ENCODE data around the gene TRIM17. TPM values are rescaled to one million over a fixed set of nuclear protein-coding genes. Genes with fewer than 3 reads are reported as not detected.

TRIM17 gene
- total RNA-seq, 1 donor from 2014 or later, result 2.6 TPM

DNA sequence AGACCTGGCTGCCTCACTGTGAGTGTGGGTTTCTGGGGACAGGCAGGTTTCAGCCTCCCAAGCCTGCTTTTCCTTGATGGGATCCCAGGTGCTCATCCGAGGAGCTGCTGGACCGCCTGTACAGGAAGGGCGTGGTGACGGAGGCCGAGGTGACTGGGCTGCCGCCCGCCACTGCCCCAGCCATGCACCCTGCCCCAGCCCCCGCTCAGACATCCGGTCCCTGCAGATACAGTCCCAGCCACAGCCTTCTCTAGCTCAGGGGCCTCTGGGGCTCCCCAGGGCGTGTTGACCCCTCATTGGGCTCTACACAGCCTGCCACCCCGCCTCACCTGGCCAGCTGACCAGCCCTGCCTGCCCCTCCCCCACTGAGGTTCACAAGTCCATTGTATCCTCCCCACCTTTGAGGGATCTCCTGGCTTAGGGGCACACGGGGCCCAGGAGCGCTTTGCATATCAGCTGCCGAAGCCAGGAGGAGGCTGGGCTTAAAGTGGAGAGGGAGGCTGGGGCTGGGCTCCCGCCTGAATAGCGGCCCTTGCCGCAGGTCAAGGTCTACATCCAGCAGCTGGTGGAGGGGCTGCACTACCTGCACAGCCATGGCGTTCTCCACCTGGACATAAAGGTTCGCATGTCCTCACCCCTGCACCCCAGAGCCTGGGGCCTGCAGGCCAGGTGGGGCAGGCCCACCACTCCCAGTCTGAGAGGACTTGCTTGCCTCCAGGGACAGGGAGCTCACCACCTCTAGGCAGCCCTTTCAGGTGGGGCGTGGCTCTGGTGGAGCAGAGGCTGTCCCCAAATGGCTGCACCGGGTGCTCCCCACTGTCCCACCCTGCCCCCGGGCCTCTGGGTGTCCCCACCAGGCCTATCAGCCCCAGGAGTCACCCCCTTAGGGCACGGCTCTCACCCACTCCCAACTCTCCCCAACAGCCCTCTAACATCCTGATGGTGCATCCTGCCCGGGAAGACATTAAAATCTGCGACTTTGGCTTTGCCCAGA, 48.6 kb downstream of the TRIM17 start:
- intact Hi-C loops (cut with DNase I), result no loop called here
- Histone ChIP-seq H3K27ac (no peak overlapping the region), H3K4me1 (no peaks in the 10 kb centered on the region), H3K36me3 (no peaks in the 10 kb centered on the region), H3K4me3 (no peak overlapping the region), H3K9me3 (no peaks in the 10 kb centered on the region), H3K27me3 (ENCODE audit: low read depth) (no peaks in the 10 kb centered on the region)
- peak; percentile 36 for DNase-seq
- TF ChIP-seq, protein P1, sequence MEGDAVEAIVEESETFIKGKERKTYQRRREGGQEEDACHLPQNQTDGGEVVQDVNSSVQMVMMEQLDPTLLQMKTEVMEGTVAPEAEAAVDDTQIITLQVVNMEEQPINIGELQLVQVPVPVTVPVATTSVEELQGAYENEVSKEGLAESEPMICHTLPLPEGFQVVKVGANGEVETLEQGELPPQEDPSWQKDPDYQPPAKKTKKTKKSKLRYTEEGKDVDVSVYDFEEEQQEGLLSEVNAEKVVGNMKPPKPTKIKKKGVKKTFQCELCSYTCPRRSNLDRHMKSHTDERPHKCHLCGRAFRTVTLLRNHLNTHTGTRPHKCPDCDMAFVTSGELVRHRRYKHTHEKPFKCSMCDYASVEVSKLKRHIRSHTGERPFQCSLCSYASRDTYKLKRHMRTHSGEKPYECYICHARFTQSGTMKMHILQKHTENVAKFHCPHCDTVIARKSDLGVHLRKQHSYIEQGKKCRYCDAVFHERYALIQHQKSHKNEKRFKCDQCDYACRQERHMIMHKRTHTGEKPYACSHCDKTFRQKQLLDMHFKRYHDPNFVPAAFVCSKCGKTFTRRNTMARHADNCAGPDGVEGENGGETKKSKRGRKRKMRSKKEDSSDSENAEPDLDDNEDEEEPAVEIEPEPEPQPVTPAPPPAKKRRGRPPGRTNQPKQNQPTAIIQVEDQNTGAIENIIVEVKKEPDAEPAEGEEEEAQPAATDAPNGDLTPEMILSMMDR (IDR thresholded peaks at IDR 0.05), result no peak
- ATAC-seq, result no peak

DNA sequence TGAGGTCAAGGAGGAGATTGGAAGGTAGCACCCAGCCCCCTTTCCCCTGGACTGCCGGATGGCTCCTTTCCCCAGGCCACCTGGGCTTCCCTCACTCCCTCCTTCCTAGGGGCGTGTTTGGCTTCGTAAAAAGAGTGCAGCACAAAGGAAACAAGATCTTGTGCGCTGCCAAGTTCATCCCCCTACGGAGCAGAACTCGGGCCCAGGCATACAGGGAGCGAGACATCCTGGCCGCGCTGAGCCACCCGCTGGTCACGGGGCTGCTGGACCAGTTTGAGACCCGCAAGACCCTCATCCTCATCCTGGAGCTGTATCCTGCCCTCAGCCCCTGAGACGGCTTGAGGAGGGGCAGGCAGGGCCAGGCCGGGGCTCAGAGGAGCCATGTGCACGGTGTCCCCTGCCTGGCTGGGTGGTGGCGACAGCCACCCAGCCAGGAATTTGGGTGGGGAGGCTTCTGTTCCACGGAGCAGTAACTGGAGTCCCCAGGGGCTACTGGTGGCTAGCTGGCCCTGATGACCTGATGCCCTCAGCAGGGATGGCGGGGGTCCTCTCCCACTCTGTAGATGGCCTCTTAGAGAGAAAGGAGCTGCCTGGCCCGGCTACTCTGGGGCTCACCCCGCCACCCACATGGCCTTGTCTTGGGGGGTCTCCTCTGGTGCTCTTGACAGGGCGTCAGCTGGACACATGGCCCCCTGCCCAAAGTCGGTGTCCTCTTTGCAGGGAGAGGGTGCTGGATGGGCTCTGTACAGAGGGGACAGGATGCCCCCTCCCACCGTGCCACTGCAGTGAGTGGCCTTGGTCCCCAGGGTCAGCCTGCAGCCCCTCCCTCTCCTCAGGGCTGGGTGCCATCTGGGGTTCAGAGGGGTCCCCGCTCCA, 49.6 kb downstream of the TRIM17 start:
- DNase-seq (peak; percentile 41), ATAC-seq (no peak)
- Histone ChIP-seq H3K9me3 (no peaks in the 10 kb centered on the region), H3K36me3 (no peaks in the 10 kb centered on the region), H3K4me1 (no peaks in the 10 kb centered on the region), H3K27ac (no peak overlapping the region), H3K4me3 (no peak overlapping the region), H3K27me3 (ENCODE audit: low read depth) (no peaks in the 10 kb centered on the region)
- TF ChIP-seq, protein P1 (IDR thresholded peaks at IDR 0.05), result no peak
- intact Hi-C loops (cut with DNase I), result no loop called here

DNA sequence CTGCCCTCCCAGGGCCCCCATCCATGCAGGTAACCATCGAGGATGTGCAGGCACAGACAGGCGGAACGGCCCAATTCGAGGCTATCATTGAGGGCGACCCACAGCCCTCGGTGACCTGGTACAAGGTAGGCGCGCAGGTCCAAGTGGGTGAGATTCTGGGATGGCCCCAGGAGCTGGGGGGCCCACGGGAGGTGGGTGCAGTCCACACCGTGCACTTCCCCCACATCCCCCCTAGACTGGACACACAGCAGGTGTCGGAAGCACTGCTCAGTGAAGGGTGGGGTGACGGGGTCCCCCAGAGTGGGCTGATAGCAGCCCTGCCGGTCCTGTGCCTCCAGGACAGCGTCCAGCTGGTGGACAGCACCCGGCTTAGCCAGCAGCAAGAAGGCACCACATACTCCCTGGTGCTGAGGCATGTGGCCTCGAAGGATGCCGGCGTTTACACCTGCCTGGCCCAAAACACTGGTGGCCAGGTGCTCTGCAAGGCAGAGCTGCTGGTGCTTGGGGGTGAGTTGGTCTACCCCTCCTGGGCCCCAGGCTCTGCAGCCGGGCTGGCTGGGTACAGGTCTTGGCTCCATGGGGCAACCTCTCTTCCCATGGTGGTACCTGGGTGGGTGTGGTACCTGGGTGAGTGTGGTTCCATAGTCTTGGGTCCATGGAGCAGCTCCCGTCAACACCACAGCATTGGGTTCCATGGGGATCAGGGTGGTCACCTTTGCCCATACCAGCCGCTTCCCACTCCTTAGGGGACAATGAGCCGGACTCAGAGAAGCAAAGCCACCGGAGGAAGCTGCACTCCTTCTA, 50.4 kb downstream of the TRIM17 start:
- Histone ChIP-seq H3K4me1 (no peaks in the 10 kb centered on the region), H3K27me3 (ENCODE audit: low read depth) (no peaks in the 10 kb centered on the region), H3K36me3 (no peaks in the 10 kb centered on the region), H3K27ac (no peak overlapping the region), H3K9me3 (no peaks in the 10 kb centered on the region), H3K4me3 (no peak overlapping the region)
- ATAC-seq (no peak), DNase-seq (peak; percentile 34)
- intact Hi-C loops (cut with DNase I), result no loop called here
- TF ChIP-seq, protein P1 (IDR thresholded peaks at IDR 0.05), result no peak

DNA sequence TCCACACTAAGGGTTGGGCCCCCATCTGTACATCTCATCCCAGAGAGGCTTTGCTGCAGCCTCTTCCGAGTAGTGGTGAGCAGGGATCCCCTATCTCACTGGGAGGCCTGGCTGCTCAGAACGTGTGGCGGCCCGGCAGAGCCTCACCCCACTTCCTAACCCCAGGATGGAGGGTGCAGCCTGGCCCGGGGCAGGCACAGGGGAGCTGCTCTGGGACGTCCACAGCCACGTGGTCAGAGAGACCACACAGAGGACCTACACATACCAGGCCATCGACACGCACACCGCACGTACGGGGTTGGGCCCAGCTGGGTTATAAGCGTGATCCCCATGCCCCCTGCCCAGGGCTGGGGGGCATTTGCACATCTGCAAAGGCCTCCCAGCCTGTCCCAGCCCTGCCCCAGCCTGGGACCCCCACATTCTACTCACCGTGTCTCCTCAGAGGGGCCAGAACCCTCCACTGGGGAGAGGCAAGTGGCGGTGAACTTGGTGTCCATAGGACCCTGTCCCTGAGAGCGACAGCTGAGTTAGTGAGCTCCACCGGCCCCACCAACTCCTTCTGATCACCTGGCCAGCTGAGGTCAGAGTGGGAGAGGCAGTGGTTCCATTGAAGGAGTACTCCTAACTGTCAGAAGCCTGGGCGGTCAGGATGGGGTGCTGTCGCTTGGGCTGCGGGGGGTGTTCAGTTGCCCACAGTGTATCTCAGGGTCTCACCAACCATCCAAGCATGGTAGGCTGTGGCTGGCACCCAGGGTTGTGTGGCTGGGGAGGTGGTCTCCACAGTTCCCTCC, 51.2 kb downstream of the TRIM17 start:
- TF ChIP-seq, protein P1 (IDR thresholded peaks at IDR 0.05), result no peak
- H3K27me3 ChIP-seq (ENCODE audit: low read depth), result no peaks in the 10 kb centered on the region
- H3K9me3 ChIP-seq, result no peaks in the 10 kb centered on the region
- H3K4me1 ChIP-seq, result no peaks in the 10 kb centered on the region
- ATAC-seq, result no peak
- H3K27ac ChIP-seq, result no peak overlapping the region
- H3K4me3 ChIP-seq, result no peak overlapping the region
- intact Hi-C loops (cut with DNase I), result no loop called here
- no peaks in the 10 kb centered on the region for H3K36me3 ChIP-seq
- peak; percentile 27 for DNase-seq
